GM06990 (cell line): ENCODE measurements around the gene MARK4.

Source experiments
- DNase-seq: peaks from one replicate; pipeline ENCODE4 v3.0.0-alpha.2; 2011; ENCODE audit not compliant: insufficient read length; ENCODE audit errors: extremely low read depth
- H3K27me3 ChIP-seq: replicated peaks from 2 replicates; pipeline ENCODE4 v1.6.0; 2011; ENCODE audit warnings: low read length; ENCODE audit not compliant: control insufficient read depth, insufficient read depth
- H3K36me3 ChIP-seq: 2 replicates; pipeline ENCODE4 v1.5.1; 2011; ENCODE audit warnings: low read length; ENCODE audit not compliant: control insufficient read depth, insufficient read depth
- H3K4me3 ChIP-seq: replicated peaks from 2 replicates; pipeline ENCODE4 v1.5.1; 2011; ENCODE audit warnings: low read depth, mild to moderate bottlenecking, control low read depth, low read length
- CTCF ChIP-seq: IDR thresholded peaks from 2 replicates; pipeline ENCODE4 v1.5.1; 2011; ENCODE audit warnings: low read length, control low read depth, mild to moderate bottlenecking, inconsistent platforms; ENCODE audit not compliant: insufficient read depth, poor library complexity, severe bottlenecking

The MARK4 gene

GRCh38 chr19:45290381-45290931 is 39.4 kb downstream of the MARK4 start:
- Histone ChIP-seq H3K4me3 (no peak overlapping the region), H3K27me3 (no peaks in the 10 kb centered on the region), H3K36me3 (peaks cover 3% of the 10 kb centered on the region)
- no peak for TF ChIP-seq CTCF
- DNase-seq = no peak

- DNase-seq = no peak
- Histone ChIP-seq H3K36me3 (peaks cover 4% of the 10 kb centered on the region), H3K4me3 (no peak overlapping the region), H3K27me3 (no peaks in the 10 kb centered on the region)
- TF ChIP-seq CTCF = no peak
Measured at GRCh38 chr19:45291834-45292233, 40.8 kb downstream of the MARK4 start.

GRCh38 chr19:45293682-45294081 is 42.6 kb downstream of the MARK4 start:
- TF ChIP-seq CTCF = no peak
- Histone ChIP-seq H3K4me3 (no peak overlapping the region), H3K36me3 (peaks cover 4% of the 10 kb centered on the region), H3K27me3 (no peaks in the 10 kb centered on the region)
- DNase-seq = no peak

- peaks cover 4% of the 10 kb centered on the region for H3K36me3 ChIP-seq
- no peak for TF ChIP-seq CTCF
- DNase-seq = no peak
- H3K4me3 ChIP-seq = no peak overlapping the region
- no peaks in the 10 kb centered on the region for H3K27me3 ChIP-seq
Measured at GRCh38 chr19:45294291-45295029, 43.4 kb downstream of the MARK4 start.

GRCh38 chr19:45295873-45296272 is 44.8 kb downstream of the MARK4 start:
- Histone ChIP-seq H3K4me3 (no peak overlapping the region), H3K36me3 (peaks cover 1% of the 10 kb centered on the region), H3K27me3 (no peaks in the 10 kb centered on the region)
- DNase-seq = no peak
- no peak for TF ChIP-seq CTCF
